Activated CD4-positive, alpha-beta T cell treated with anti-CD3 and anti-CD28 coated beads, Interleukin-2, amount 10 ng/mL, durations not matched to agents 7 days and 5 days (primary cell): ENCODE data around the gene PSMA2. TPM values are rescaled to one million over a fixed set of nuclear protein-coding genes. Genes with fewer than 3 reads are reported as not detected.

Experiments used
- CTCF ChIA-PET: fragments of 350-600 bp; sonication (Branson Sonifier 250); formaldehyde crosslinking; loops from one replicate; lab custom pipeline; 2021; ENCODE audit warnings: antibody characterized with exemption; lab: Charles Lee
- POLR2A ChIA-PET: fragments of 350-600 bp; sonication (Branson Sonifier 250); formaldehyde crosslinking; loops from one replicate; lab custom pipeline; 2021; ENCODE audit warnings: antibody characterized with exemption; lab: Charles Lee
- DNase-seq: peaks from one replicate; pipeline ENCODE4 v3.0.0-alpha.2; 2020
- H3K27ac Mint-ChIP-seq: one replicate; pipeline ENCODE4 v1.8.0; 2021; ENCODE audit warnings: mild to moderate bottlenecking, moderate library complexity, mixed read lengths
- H3K27me3 Mint-ChIP-seq: one replicate; pipeline ENCODE4 v1.8.0; 2021; ENCODE audit warnings: mixed read lengths
- H3K36me3 Mint-ChIP-seq: one replicate; pipeline ENCODE4 v1.8.0; 2021; ENCODE audit warnings: low read depth, mixed read lengths
- H3K4me1 Mint-ChIP-seq: one replicate; pipeline ENCODE4 v1.8.0; 2021; ENCODE audit warnings: mixed read lengths
- H3K4me3 Mint-ChIP-seq: one replicate; pipeline ENCODE4 v1.8.0; 2021; ENCODE audit warnings: mild to moderate bottlenecking, moderate library complexity, mixed read lengths
- H3K9me3 Mint-ChIP-seq: one replicate; pipeline ENCODE4 v1.8.0; 2021; ENCODE audit warnings: mixed read lengths
- total RNA-seq, 2 experiments: library from RNA; stranded (reverse); gene quantifications; one replicate each; pipeline ENCODE4 v1.2.3, GENCODE V29; 2021

The PSMA2 gene
- total RNA-seq, 2 experiments from 2014 or later = 104 to 127 TPM

- no peak overlapping the region for H3K27ac Mint-ChIP-seq
- ChIA-PET CTCF (interaction anchor here (0.6 to 1.7 kb wide), 3 partner anchors 10 to 332 kb away, joined by 3 to 6 read pairs (median 4); no protein-coding TSS in a partner anchor), POLR2A (no interaction called here)
- H3K9me3 Mint-ChIP-seq = peaks cover 13% of the 10 kb centered on the region
- no peaks in the 10 kb centered on the region for H3K36me3 Mint-ChIP-seq
- no peak overlapping the region for H3K4me3 Mint-ChIP-seq
- peaks cover 13% of the 10 kb centered on the region for H3K27me3 Mint-ChIP-seq
- no peaks in the 10 kb centered on the region for H3K4me1 Mint-ChIP-seq
- DNase-seq = no peak
Measured at GRCh38 chr7:42959549-42959948, 27.6 kb upstream of the PSMA2 start.

- H3K27ac Mint-ChIP-seq = no peak overlapping the region
- CTCF ChIA-PET = no interaction called here
- H3K4me3 Mint-ChIP-seq = no peak overlapping the region
- H3K27me3 Mint-ChIP-seq = peaks cover 6% of the 10 kb centered on the region
- H3K36me3 Mint-ChIP-seq = no peaks in the 10 kb centered on the region
- POLR2A ChIA-PET = no interaction called here
- H3K9me3 Mint-ChIP-seq = peaks cover 13% of the 10 kb centered on the region
- H3K4me1 Mint-ChIP-seq = no peaks in the 10 kb centered on the region
- no peak for DNase-seq
Measured at GRCh38 chr7:42956062-42956461, 24.1 kb upstream of the PSMA2 start.

- POLR2A ChIA-PET = no interaction called here
- Mint-ChIP-seq H3K27ac (no peak overlapping the region), H3K9me3 (peaks cover 10% of the 10 kb centered on the region), H3K4me3 (no peak overlapping the region), H3K27me3 (no peaks in the 10 kb centered on the region), H3K4me1 (no peaks in the 10 kb centered on the region), H3K36me3 (no peaks in the 10 kb centered on the region)
- DNase-seq = no peak
- CTCF ChIA-PET = interaction anchor here (1.3 to 1.6 kb wide), 2 partner anchors 9 to 11 kb away, joined by 3 to 4 read pairs; no protein-coding TSS in a partner anchor
Measured at GRCh38 chr7:42953994-42954393, 22.0 kb upstream of the PSMA2 start.

GRCh38 chr7:42952328-42952727 lies 20.4 kb upstream of the PSMA2 start:
- peaks cover 10% of the 10 kb centered on the region for H3K9me3 Mint-ChIP-seq
- no peak overlapping the region for H3K27ac Mint-ChIP-seq
- ChIA-PET CTCF (no interaction called here), POLR2A (no interaction called here)
- DNase-seq = no peak
- H3K27me3 Mint-ChIP-seq = no peaks in the 10 kb centered on the region
- no peaks in the 10 kb centered on the region for H3K36me3 Mint-ChIP-seq
- no peaks in the 10 kb centered on the region for H3K4me1 Mint-ChIP-seq
- no peak overlapping the region for H3K4me3 Mint-ChIP-seq

- CTCF ChIA-PET = interaction anchor here (1.9 kb wide), 1 partner anchor 9 kb away, joined by 5 read pairs; no protein-coding TSS in a partner anchor
- no peak overlapping the region for H3K4me3 Mint-ChIP-seq
Measured at GRCh38 chr7:42950417-42950816, 18.4 kb upstream of the PSMA2 start.

GRCh38 chr7:42947521-42947920 lies 15.5 kb upstream of the PSMA2 start:
- POLR2A ChIA-PET = no interaction called here
- Mint-ChIP-seq H3K27ac (no peak overlapping the region), H3K36me3 (no peaks in the 10 kb centered on the region)

More at GRCh38 chr7:42950417-42950816, 18.4 kb upstream of the PSMA2 start:
- H3K27ac Mint-ChIP-seq = no peak overlapping the region
- POLR2A ChIA-PET = no interaction called here
- H3K9me3 Mint-ChIP-seq = peaks cover 5% of the 10 kb centered on the region
- no peak for DNase-seq
- H3K4me1 Mint-ChIP-seq = peaks cover 14% of the 10 kb centered on the region
- no peaks in the 10 kb centered on the region for H3K36me3 Mint-ChIP-seq
- no peaks in the 10 kb centered on the region for H3K27me3 Mint-ChIP-seq

GRCh38 chr7:42946627-42946950 lies 14.6 kb upstream of the PSMA2 start:
- DNase-seq = no peak
- ChIA-PET CTCF (interaction anchor here (0.8 kb wide), 1 partner anchor 17 kb away, joined by 3 read pairs; no protein-coding TSS in a partner anchor), POLR2A (no interaction called here)
- Mint-ChIP-seq H3K9me3 (peaks cover 2% of the 10 kb centered on the region), H3K4me1 (peaks cover 15% of the 10 kb centered on the region), H3K27me3 (no peaks in the 10 kb centered on the region), H3K36me3 (no peaks in the 10 kb centered on the region), H3K4me3 (peak overlapping the region; percentile 69), H3K27ac (peak overlapping the region; percentile 91)

More at GRCh38 chr7:42947521-42947920, 15.5 kb upstream of the PSMA2 start:
- no peak overlapping the region for H3K4me3 Mint-ChIP-seq
- CTCF ChIA-PET = no interaction called here
- H3K9me3 Mint-ChIP-seq = peaks cover 2% of the 10 kb centered on the region
- DNase-seq = no peak
- no peaks in the 10 kb centered on the region for H3K27me3 Mint-ChIP-seq
- peaks cover 15% of the 10 kb centered on the region for H3K4me1 Mint-ChIP-seq

GRCh38 chr7:42945821-42946626 lies 14.1 kb upstream of the PSMA2 start:
- peak; percentile 42 for DNase-seq
- POLR2A ChIA-PET = no interaction called here
- Mint-ChIP-seq H3K27me3 (no peaks in the 10 kb centered on the region), H3K4me3 (peak overlapping the region; percentile 69), H3K27ac (peak overlapping the region; percentile 91), H3K9me3 (peaks cover 2% of the 10 kb centered on the region), H3K4me1 (peaks cover 18% of the 10 kb centered on the region), H3K36me3 (no peaks in the 10 kb centered on the region)
- CTCF ChIA-PET = interaction anchor here (0.6 to 0.8 kb wide), 2 partner anchors 17 to 319 kb away, joined by 3 read pairs; no protein-coding TSS in a partner anchor

- Mint-ChIP-seq H3K27ac (no peak overlapping the region), H3K9me3 (no peaks in the 10 kb centered on the region), H3K36me3 (peaks cover 16% of the 10 kb centered on the region), H3K27me3 (no peaks in the 10 kb centered on the region), H3K4me3 (no peak overlapping the region), H3K4me1 (peaks cover 25% of the 10 kb centered on the region)
- CTCF ChIA-PET = interaction anchor here (0.6 to 1.9 kb wide), 12 partner anchors 9 to 344 kb away, joined by 3 to 17 read pairs (median 4); partner anchors contain the start of genes MRPL32 and PSMA2
- POLR2A ChIA-PET = no interaction called here
- peak; percentile 87 for DNase-seq
Measured at GRCh38 chr7:42940985-42941847, 9.2 kb upstream of the PSMA2 start.

- Mint-ChIP-seq H3K36me3 (peaks cover 28% of the 10 kb centered on the region), H3K9me3 (no peaks in the 10 kb centered on the region), H3K4me3 (peak overlapping the region; percentile 9), H3K4me1 (peaks cover 25% of the 10 kb centered on the region), H3K27ac (peak overlapping the region; percentile 26), H3K27me3 (no peaks in the 10 kb centered on the region)
- CTCF ChIA-PET = interaction anchor here (0.6 kb wide), 1 partner anchor 9 kb away, joined by 3 read pairs; no protein-coding TSS in a partner anchor
- POLR2A ChIA-PET = no interaction called here
- DNase-seq = no peak
Measured at GRCh38 chr7:42939457-42940240, 7.7 kb upstream of the PSMA2 start.

- peaks cover 42% of the 10 kb centered on the region for H3K36me3 Mint-ChIP-seq
- DNase-seq = no peak
- peaks cover 43% of the 10 kb centered on the region for H3K4me1 Mint-ChIP-seq
- H3K9me3 Mint-ChIP-seq = no peaks in the 10 kb centered on the region
- CTCF ChIA-PET = interaction anchor here (0.8 kb wide), 1 partner anchor 902 kb away, joined by 5 read pairs; no protein-coding TSS in a partner anchor
- H3K4me3 Mint-ChIP-seq = no peak overlapping the region
- H3K27me3 Mint-ChIP-seq = no peaks in the 10 kb centered on the region
- POLR2A ChIA-PET = no interaction called here
- H3K27ac Mint-ChIP-seq = no peak overlapping the region
Measured at GRCh38 chr7:42935861-42936260, 3.9 kb upstream of the PSMA2 start.

GRCh38 chr7:42934291-42934690 lies 2.3 kb upstream of the PSMA2 start:
- ChIA-PET POLR2A (no interaction called here), CTCF (interaction anchor here (1.0 kb wide), 1 partner anchor 905 kb away, joined by 3 read pairs; no protein-coding TSS in a partner anchor)
- Mint-ChIP-seq H3K9me3 (no peaks in the 10 kb centered on the region), H3K27me3 (no peaks in the 10 kb centered on the region), H3K4me3 (peak overlapping the region; percentile 99), H3K4me1 (peaks cover 46% of the 10 kb centered on the region), H3K36me3 (peaks cover 37% of the 10 kb centered on the region), H3K27ac (peak overlapping the region; percentile 37)
- DNase-seq = no peak
